ENCODE results near the gene ING1. TPM values are rescaled to one million over a fixed set of nuclear protein-coding genes. Genes with fewer than 3 reads are reported as not detected.

Gene ING1
- total RNA-seq, 1 experiment from 2014 or later, result 22.0 TPM

- intact Hi-C loops (cut with micrococcal nuclease; ENCODE audit: unreplicated experiment), result loop anchor here (5.0 kb wide), 1 partner anchor 135 kb away; no protein-coding TSS in a partner anchor
- no peaks in the 10 kb centered on the region for H3K9me3 ChIP-seq (ENCODE audit: low read depth, low read length, poor library complexity, severe bottlenecking)
- H3K4me1 ChIP-seq (ENCODE audit: insufficient read depth, low read length, poor library complexity, severe bottlenecking), result no peaks in the 10 kb centered on the region
- H3K27ac ChIP-seq (ENCODE audit: low read depth, low read length, poor library complexity, severe bottlenecking), result no peak overlapping the region
- ChIA-PET POLR2A (ENCODE audit: low non-redundant PET) (no interaction called here), CTCF (no interaction called here)
- no peak overlapping the region for H3K4me3 ChIP-seq (ENCODE audit: low read depth, low read length, poor library complexity, severe bottlenecking)
- H3K27me3 ChIP-seq (replicated peaks; ENCODE audit: insufficient read depth, low read depth, low read length, poor library complexity), result no peaks in the 10 kb centered on the region
- no peak for DNase-seq (ENCODE audit: low spot score)
- peaks cover 37% of the 10 kb centered on the region for H3K36me3 ChIP-seq (ENCODE audit: insufficient read depth, low read length, poor library complexity, severe bottlenecking)
- TF ChIP-seq EZH2 (IDR thresholded peaks at IDR 0.05; ENCODE audit: borderline replicate concordance, low read depth, low read length, poor library complexity, severe bottlenecking), result no peak
- TF ChIP-seq CTCF (conservative IDR thresholded peaks at IDR 0.05; ENCODE audit: low read depth, low read length), result no peak
- BruUV-seq (replicated peaks), result no TSS peak
These were observed 31.5 kb upstream of the ING1 start for GRCh38 chr13:110681868-110682550.

GRCh38 chr13:110682746-110683145 lies 30.8 kb upstream of the ING1 start:
- Histone ChIP-seq H3K27ac (ENCODE audit: low read depth, low read length, poor library complexity, severe bottlenecking) (no peak overlapping the region), H3K36me3 (ENCODE audit: insufficient read depth, low read length, poor library complexity, severe bottlenecking) (peaks cover 41% of the 10 kb centered on the region), H3K4me3 (ENCODE audit: low read depth, low read length, poor library complexity, severe bottlenecking) (no peak overlapping the region), H3K27me3 (replicated peaks; ENCODE audit: insufficient read depth, low read depth, low read length, poor library complexity) (no peaks in the 10 kb centered on the region), H3K4me1 (ENCODE audit: insufficient read depth, low read length, poor library complexity, severe bottlenecking) (no peaks in the 10 kb centered on the region), H3K9me3 (ENCODE audit: low read depth, low read length, poor library complexity, severe bottlenecking) (no peaks in the 10 kb centered on the region)
- BruUV-seq (replicated peaks), result no TSS peak
- no peak for DNase-seq (ENCODE audit: low spot score)
- TF ChIP-seq CTCF (conservative IDR thresholded peaks at IDR 0.05; ENCODE audit: low read depth, low read length) (no peak), EZH2 (IDR thresholded peaks at IDR 0.05; ENCODE audit: borderline replicate concordance, low read depth, low read length, poor library complexity, severe bottlenecking) (no peak)
- intact Hi-C loops (cut with micrococcal nuclease; ENCODE audit: unreplicated experiment), result loop anchor here (5.0 kb wide), 1 partner anchor 135 kb away; no protein-coding TSS in a partner anchor
- CTCF ChIA-PET, result no interaction called here
- POLR2A ChIA-PET (ENCODE audit: low non-redundant PET), result no interaction called here

DNA sequence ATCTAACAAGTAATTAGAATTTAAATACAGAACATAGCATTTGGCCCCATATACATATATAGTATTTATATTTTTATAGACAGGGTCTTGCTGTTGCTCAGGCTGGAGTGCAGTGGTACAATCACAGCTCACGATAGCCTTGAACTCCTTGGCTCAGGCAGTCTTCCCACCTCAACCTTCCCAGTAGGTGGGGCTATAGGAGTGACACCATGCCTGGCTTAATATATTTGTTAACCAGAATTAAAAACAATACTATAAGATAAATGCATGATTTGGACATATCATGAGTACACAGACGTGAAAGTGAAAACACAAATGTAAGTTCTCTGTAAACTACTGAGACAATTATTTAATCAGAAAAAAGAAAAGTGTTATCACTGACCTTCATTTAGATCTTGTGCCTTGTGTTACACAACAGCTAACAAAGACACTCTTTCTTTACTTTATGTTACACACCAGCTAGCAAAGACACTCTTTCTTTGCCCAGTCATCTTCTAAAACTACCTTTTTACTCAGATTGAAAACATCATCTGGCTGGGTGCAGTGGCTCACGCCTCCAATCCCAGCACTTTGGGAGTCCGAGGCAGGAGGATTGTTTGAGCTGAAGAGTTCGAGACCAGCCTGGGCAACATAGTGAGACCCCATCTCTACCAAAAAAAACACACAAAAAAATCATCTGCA lies 30.2 kb upstream of the ING1 start:
- no TSS peak for BruUV-seq (replicated peaks)
- intact Hi-C loops (cut with micrococcal nuclease; ENCODE audit: unreplicated experiment), result loop anchor here (5.0 kb wide), 1 partner anchor 134 kb away; no protein-coding TSS in a partner anchor
- ChIA-PET CTCF (interaction anchor here (0.8 kb wide), 1 partner anchor 133 kb away, joined by 3 read pairs; no protein-coding TSS in a partner anchor), POLR2A (ENCODE audit: low non-redundant PET) (no interaction called here)
- no peak overlapping the region for H3K27ac ChIP-seq (ENCODE audit: low read depth, low read length, poor library complexity, severe bottlenecking)
- DNase-seq (ENCODE audit: low spot score), result peak; percentile 39
- no peaks in the 10 kb centered on the region for H3K4me1 ChIP-seq (ENCODE audit: insufficient read depth, low read length, poor library complexity, severe bottlenecking)
- no peaks in the 10 kb centered on the region for H3K9me3 ChIP-seq (ENCODE audit: low read depth, low read length, poor library complexity, severe bottlenecking)
- no peak overlapping the region for H3K4me3 ChIP-seq (ENCODE audit: low read depth, low read length, poor library complexity, severe bottlenecking)
- peaks cover 44% of the 10 kb centered on the region for H3K36me3 ChIP-seq (ENCODE audit: insufficient read depth, low read length, poor library complexity, severe bottlenecking)
- no peaks in the 10 kb centered on the region for H3K27me3 ChIP-seq (replicated peaks; ENCODE audit: insufficient read depth, low read depth, low read length, poor library complexity)
- TF ChIP-seq CTCF (conservative IDR thresholded peaks at IDR 0.05; ENCODE audit: low read depth, low read length) (peak; percentile 64), EZH2 (IDR thresholded peaks at IDR 0.05; ENCODE audit: borderline replicate concordance, low read depth, low read length, poor library complexity, severe bottlenecking) (no peak)
